GM18520 (cell line): ENCODE data around the gene TMEM253.

Experiments
- ATAC-seq: cut with Tn5 transposase; IDR thresholded peaks from one replicate; pipeline ENCODE4 v1.9.1; 2021; ENCODE audit not compliant: unreplicated experiment

Gene TMEM253

DNA sequence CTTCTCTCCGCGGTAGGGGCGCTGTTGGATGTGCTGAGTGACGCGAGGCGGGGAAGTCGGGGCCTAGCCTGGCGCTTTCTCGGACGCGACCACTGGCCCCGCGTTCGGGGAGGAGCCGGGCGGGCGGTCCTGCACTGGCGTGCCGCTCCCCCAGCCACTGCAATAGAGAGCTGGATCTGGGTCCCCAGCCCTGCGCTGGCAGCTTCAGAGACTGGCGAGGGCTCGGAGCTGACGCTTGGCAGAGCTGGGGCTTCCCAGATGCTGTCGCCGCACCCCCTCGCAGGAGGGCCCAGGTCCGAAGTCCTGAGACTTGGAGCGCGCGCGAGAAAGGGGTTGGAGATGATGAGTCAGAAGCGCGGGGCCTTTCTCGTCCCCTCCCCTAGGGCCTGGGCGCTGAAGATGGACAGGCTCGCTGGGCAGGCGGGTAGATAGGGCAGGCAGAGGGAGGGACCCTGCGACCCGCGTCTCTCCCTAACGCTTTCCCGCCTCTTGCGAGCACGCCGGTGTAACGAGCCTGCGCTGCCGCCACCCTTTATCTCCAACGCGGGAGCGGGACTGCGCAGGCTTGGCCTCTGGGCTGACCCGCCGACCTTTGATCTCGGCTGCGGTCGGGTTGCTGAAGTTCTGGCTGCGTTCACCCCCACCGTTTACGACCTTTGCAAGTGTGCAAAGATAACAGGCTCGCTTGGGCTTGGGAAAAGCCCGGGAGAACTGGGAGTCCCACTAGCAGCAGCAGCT is 3.0 kb downstream of the TMEM253 start:
- ATAC-seq, result peak; percentile 88

GRCh38 chr14:21104448-21105060 is 3.7 kb downstream of the TMEM253 start:
- no peak for ATAC-seq

GRCh38 chr14:21105095-21105494 is 4.2 kb downstream of the TMEM253 start:
- ATAC-seq, result no peak

DNA sequence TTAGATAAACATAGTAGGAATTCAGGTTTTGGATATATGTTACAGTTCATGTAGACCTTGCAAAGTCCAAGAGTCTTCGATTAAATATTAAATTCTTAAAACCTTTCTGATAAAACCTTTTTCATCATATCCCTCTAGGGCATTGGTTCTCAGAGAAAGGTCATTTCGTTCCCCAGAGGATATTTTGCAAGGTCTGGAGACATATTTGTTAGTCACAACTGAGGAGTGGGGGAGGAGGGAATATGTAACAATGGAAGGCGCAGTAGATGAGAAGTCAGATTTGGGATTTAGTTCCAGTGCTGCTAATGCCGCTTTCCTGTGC is 5.3 kb downstream of the TMEM253 start:
- no peak for ATAC-seq

- ATAC-seq, result no peak
Measured at GRCh38 chr14:21106498-21107282, 5.8 kb downstream of the TMEM253 start.

- no peak for ATAC-seq
Measured at GRCh38 chr14:21107283-21107800, 6.5 kb downstream of the TMEM253 start.

DNA sequence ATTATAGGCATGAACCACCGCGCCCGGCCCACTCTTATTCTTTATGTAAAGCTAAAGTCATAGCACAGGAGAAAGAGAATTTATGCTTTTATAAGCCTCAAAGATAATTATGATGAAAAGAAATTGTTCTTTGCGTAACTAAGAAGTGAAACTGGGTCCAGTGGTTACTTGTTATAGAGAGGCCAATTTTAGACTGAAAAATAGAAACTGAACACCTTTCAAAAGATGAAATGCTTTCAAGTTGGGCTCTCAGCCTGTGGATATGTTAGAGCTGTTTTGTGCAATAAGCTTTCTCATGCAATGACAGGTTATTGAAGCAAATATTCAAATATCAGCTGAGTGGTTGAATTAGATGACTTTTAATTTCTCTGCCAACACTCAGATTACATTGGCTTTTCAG is 7.9 kb downstream of the TMEM253 start:
- no peak for ATAC-seq

DNA sequence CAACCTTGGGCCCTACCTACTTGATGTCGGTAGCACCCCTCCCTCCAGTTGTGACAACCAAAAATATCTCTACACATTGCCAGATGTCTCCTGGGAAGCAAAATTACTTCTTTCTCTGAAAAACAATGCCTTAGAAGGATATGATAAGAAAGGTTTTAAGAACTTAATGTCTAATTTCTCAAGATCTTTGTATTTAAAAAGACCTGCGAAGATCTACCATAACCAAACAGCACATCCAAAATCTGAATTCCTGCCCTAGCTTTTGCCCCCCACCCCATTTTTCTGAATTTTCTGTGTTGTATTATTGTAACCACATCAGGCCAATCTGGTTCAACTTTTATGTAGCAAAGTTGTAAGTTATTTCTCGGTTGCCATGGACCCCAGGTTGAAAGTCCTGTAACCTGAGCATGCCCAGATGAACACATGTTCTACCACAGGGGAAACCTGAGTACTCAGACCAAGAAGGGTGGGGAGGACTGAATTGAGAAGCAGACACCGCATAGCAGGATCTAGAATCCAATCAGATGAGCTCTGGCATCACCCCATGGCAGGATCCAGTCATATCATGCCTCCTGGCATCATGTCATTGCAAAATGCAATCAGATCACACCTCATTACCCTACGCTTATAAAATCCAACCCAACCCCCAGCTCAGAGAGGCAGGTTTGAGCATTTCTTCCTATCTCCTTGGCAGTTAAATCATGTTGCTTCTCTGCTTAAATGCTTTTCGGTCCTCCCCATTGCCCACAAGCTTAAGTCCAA is 8.7 kb downstream of the TMEM253 start:
- peak; percentile 71 for ATAC-seq

- no peak for ATAC-seq
Measured at GRCh38 chr14:21112255-21112654, 11.4 kb downstream of the TMEM253 start.

GRCh38 chr14:21113369-21113768 is 12.5 kb downstream of the TMEM253 start:
- no peak for ATAC-seq

DNA sequence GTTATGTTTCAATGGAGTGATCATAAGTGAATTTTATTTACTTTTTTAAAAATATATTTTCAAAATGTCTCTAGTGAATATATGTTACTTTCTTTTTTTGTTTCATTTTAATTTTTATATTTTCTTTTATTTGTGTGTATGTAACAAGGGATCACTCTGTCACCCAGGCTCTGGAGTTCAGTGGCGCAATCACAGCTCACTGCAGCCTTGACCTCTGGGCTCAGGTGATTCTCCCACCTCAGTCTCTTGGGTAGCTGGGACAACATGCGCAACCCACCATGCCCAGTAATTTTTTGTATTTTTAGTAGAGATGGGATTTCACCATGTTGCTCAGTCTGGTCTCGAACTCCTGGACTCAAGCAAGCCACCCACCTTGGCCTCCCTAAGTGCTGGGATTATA is 18.1 kb downstream of the TMEM253 start:
- ATAC-seq, result no peak

DNA sequence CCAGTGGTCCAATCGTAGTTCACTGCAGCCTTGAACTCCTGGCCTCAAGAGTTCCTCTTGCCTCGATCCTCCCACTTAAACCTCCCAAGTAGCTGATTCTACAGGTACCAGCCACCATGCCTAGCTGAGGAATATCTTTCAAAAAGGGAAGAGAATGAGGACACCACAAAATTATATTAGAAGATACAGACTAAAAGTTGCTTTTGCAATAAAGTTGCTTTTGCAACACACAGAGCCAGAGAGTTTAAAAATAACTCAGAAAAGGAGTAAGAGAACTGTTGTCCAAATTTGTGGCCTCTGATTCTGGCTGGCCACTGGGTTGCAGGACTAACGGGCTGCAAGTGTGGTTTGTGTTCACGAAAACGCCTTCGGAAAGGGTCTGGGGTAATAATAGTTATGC is 19.8 kb downstream of the TMEM253 start:
- ATAC-seq, result no peak

DNA sequence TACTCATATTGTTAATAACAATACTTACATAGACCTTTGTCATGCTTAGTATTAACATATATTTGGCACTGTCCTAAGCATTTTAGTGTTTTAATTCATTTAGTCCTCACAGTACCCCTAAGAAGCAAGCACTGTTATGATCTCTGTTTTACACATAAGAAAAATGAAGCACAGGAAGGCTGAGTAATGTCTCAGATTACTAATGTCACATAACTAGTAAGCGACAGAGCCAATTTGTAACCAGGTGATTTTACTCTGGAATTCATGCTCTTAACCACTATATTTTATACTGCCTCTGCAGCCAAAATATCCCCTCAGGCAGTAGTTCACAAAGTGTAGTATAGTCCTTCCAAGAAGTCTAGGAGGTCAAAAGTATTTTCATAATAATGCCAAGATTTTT is 20.3 kb downstream of the TMEM253 start:
- ATAC-seq, result no peak

GRCh38 chr14:21123429-21123828 is 22.6 kb downstream of the TMEM253 start:
- no peak for ATAC-seq

- no peak for ATAC-seq
Measured at GRCh38 chr14:21133901-21134300, 33.0 kb downstream of the TMEM253 start.

DNA sequence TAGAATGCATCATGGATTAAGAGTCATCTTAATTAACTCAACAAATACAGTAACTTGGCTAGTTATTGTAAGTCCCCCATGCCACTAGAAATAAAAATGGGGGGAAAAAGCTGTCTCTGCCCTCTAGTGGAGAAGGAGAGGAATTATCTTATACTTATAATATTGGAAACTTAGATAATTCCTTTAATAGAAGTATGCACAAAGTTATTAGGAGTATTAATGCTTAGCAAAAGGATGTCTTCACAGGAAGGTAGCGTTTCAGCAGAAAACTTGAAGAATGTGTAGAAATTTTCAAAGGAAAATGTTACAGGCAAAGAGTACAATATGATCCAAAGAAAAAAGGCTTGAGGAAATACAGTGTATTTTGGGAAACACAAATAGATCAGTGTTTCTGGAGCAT is 35.2 kb downstream of the TMEM253 start:
- ATAC-seq, result no peak

- ATAC-seq, result no peak
Measured at GRCh38 chr14:21142357-21142756, 41.5 kb downstream of the TMEM253 start.

- ATAC-seq, result no peak
Measured at GRCh38 chr14:21145437-21145836, 44.6 kb downstream of the TMEM253 start.

DNA sequence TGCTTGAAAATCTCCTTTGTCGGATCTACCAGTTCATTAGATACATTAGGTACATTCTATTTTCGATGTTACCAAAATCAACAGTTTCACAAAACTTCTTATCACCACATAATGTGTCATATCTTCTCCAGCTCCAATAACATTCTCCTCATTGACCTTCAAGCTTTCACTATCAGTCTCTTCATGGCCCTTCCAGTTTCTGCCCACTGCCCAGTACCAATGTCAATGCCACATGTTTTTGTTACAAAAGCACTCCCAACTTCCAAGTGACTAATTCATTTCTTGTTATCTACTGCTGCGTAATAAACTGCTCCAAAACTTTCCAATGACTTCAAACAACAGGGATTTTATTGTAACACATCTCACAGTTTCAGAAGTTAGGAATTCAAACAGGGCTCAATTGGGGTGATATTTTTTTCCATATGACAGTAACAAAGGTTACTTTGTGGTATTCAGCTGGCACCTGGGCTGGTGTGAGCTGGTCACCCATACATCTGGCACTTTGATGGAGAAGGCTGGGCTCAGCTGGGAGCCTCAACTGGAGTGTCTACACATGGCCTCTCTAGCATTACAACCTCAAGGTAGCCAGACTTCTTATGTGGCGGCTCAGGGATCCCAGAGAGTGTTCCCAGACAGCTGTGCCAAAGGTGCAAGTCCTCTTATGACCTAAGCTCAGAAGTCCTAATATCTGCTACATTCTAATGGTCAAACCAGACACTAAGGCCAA is 48.9 kb downstream of the TMEM253 start:
- ATAC-seq, result no peak
